NT2/D1 (cell line): ENCODE results near the gene SERPINA3.

ENCODE experiments used
- SUZ12 ChIP-seq: IDR thresholded peaks from 2 replicates; pipeline ENCODE4 v1.6.1; 2011; ENCODE audit not compliant: insufficient read length, insufficient read depth; ENCODE audit errors: extremely low read depth
- YY1 ChIP-seq: IDR thresholded peaks from 2 replicates; pipeline ENCODE4 v1.6.1; 2011; ENCODE audit not compliant: insufficient read length, insufficient read depth
- ZNF274 ChIP-seq: IDR thresholded peaks from 2 replicates; pipeline ENCODE4 v1.6.1; 2011; ENCODE audit warnings: mild to moderate bottlenecking, low read depth, low read length

- TF ChIP-seq ZNF274, result no peak
- TF ChIP-seq SUZ12, result no peak
- no peak for TF ChIP-seq YY1
Measured at GRCh38 chr14:94571395-94571794, 40.8 kb upstream of the SERPINA3 start.
